HFF-Myc (cell line): ENCODE data around the gene NUDT22.

Experiments
- DNase-seq: peaks from one replicate; pipeline ENCODE4 v3.0.0-alpha.2; 2011; ENCODE audit warnings: low read depth; ENCODE audit errors: extremely low read depth
- H3K4me3 ChIP-seq: replicated peaks from 2 replicates; pipeline ENCODE4 v1.5.1; 2011; ENCODE audit warnings: low read depth, mild to moderate bottlenecking, control low read depth, low read length
- TF ChIP-seq, protein P1 (sequence below): IDR thresholded peaks from 2 replicates; pipeline ENCODE4 v1.5.1; 2012; ENCODE audit warnings: mild to moderate bottlenecking, low read depth, low read length, control low read depth; ENCODE audit errors: missing control alignments

The NUDT22 gene

DNA sequence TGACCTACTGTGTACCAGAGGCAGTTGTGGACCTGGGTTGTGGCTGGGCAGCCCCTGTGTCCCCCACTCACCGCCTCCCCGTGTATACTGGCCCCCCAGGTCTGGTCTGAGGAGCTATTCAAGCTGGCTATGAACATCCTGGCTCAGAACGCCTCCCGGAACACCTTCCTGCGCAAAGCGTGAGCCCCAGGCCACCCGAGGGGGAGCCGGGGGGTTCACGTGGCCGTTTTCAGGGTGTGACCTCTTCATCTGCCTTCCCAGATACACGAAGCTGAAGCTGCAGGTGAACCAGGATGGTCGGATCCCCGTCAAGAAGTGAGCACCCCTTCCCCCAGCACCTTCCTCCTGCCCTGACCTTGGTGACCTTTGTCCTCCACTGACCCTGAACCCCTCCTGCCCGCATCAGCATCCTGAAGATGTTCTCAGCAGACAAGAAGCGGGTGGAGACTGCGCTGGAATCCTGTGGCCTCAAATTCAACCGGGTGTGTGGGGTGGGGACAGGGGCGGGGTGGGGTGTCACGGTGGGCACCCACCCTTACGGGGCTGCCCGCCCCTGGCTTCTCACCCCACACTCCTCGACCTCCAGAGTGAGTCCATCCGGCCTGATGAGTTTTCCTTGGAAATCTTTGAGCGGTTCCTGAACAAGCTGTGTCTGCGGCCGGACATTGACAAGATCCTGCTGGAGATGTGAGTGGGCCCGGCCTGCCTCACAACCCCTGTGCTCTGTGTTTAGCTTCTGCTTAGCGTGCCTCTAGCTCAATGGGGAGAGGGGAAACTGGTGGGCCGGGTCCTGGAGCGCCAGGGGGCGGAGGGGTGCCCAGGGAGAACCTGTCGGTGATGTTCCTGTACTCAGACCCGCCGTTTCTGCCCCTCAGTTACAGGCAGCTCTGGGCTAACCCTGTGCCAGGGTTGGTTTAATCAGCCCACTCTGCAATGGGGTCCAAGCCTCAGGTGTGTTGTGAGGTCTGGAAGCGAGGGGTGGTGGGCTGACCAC lies 29.4 kb downstream of the NUDT22 start:
- TF ChIP-seq, protein P1, sequence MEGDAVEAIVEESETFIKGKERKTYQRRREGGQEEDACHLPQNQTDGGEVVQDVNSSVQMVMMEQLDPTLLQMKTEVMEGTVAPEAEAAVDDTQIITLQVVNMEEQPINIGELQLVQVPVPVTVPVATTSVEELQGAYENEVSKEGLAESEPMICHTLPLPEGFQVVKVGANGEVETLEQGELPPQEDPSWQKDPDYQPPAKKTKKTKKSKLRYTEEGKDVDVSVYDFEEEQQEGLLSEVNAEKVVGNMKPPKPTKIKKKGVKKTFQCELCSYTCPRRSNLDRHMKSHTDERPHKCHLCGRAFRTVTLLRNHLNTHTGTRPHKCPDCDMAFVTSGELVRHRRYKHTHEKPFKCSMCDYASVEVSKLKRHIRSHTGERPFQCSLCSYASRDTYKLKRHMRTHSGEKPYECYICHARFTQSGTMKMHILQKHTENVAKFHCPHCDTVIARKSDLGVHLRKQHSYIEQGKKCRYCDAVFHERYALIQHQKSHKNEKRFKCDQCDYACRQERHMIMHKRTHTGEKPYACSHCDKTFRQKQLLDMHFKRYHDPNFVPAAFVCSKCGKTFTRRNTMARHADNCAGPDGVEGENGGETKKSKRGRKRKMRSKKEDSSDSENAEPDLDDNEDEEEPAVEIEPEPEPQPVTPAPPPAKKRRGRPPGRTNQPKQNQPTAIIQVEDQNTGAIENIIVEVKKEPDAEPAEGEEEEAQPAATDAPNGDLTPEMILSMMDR = no peak
- no peak overlapping the region for H3K4me3 ChIP-seq
- DNase-seq = no peak

DNA sequence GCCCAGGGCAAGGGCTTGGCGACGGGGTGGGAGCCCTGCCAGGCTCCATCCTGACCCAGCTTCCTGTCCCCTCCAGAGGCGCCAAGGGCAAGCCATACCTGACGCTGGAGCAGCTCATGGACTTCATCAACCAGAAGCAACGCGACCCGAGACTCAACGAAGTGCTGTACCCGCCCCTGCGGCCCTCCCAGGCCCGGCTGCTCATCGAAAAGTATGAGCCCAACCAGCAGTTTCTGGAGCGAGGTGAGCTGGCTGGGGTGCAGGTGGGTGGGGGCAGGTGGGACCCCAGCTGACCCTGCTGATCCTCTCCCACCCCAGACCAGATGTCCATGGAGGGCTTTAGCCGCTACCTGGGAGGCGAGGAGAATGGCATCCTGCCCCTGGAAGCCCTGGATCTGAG lies 30.2 kb downstream of the NUDT22 start:
- no peak overlapping the region for H3K4me3 ChIP-seq
- TF ChIP-seq, protein P1 = no peak
- no peak for DNase-seq

DNA sequence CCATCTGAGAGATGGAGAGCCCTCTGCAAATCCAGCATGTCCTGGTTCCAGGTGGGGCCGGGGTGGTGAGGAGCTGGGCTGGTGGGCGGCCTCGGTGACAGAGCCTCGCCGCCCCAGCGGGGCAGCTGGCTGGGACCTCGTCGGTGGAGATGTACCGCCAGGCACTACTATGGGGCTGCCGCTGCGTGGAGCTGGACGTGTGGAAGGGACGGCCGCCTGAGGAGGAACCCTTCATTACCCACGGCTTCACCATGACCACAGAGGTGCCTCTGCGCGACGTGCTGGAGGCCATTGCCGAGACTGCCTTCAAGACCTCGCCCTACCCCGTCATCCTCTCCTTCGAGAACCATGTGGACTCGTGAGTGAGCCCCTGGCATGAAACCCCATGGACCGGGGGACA lies 32.3 kb downstream of the NUDT22 start:
- no peak overlapping the region for H3K4me3 ChIP-seq
- DNase-seq = no peak
- TF ChIP-seq, protein P1 = no peak

DNA sequence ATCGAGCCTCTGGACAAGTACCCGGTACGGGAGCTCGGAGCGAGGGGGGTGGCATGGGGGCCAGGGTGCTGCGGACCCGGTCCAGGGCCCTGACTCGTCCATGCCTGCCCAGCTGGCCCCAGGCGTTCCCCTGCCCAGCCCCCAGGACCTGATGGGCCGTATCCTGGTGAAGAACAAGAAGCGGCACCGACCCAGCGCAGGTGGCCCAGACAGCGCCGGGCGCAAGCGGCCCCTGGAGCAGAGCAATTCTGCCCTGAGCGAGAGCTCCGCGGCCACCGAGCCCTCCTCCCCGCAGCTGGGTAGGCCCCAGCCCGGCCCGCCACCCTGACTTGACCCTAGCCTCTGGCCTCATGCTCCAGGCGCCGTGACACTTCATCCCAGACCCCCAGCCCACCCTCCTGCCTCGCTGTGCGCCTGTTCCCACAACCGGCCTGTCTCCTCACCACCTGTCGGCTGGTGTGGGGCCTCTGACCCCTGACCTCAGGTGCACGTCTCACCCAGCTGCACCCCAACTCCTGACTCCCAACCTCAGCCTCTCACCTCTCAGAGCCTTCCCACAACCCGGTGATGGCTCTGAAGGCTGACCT lies 33.0 kb downstream of the NUDT22 start:
- TF ChIP-seq, protein P1 = no peak
- H3K4me3 ChIP-seq = no peak overlapping the region
- DNase-seq = no peak

DNA sequence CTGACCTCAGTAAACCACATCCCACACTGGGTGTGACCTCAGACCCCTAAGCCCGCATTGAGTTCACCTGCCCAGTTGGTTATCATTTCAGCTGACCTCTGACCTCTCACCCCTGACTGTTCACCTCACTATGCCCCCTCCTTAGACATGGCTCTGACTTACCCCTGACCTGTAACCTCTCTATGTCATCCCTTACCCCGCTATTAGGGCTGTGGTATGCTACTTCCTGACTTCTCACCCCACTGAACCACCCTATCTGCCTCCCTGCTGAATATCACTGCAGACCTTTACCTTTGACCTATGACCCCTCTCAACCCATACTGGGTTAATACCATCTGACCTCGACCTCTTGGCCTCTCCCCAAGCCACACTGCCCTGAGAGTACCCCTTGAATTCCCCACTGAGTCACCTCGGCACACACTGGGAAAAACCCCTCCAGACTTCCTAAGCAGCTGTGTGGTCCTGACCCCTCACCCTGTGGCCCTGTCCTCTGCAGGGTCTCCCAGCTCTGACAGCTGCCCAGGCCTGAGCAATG lies 33.5 kb downstream of the NUDT22 start:
- TF ChIP-seq, protein P1 = no peak
- H3K4me3 ChIP-seq = no peak overlapping the region
- DNase-seq = no peak

DNA sequence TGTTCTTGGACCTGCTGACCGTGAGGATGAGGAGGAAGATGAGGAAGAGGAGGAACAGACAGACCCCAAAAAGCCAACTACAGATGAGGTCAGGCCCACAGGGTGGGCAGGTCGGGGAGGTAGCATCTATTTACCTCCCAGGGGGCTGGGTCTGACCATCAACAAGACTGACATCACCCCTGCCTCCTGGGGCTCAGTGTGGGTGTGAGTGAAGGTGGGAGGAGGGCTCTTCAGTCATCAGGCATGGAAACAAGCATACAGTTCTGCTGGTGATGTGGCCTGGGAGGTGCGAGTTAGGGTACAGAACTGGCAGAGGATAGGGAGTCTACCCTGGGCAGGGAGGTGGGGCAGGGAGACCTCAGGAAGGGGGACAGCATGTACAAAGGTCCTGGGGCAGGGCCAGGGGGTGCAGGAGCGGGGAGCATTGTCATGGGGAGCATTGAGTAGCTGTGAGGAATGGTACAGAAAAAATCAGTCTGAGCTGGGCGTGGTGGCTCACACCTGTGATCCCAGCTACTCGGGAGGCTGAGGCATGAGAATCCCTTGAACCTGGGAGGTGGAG lies 34.2 kb downstream of the NUDT22 start:
- TF ChIP-seq, protein P1 = no peak
- no peak overlapping the region for H3K4me3 ChIP-seq
- DNase-seq = no peak
